Lower leg skin (tissue), 4 donors: ENCODE data around the gene LSM3. TPM values are rescaled to one million over a fixed set of nuclear protein-coding genes. Genes with fewer than 3 reads are reported as not detected.

Experiments used
- DNase-seq, 2 donors: peaks; one replicate each; pipeline ENCODE4 v3.0.0-alpha.2; 2019; ENCODE audit warnings: low spot score in 2 of 2
- H3K4me3 ChIP-seq: fragments of 200-600 bp; sonication (generic); 2 replicates; pipeline ENCODE4 v1.5.1; 2017; ENCODE audit warnings: mild to moderate bottlenecking, low read depth; ENCODE audit not compliant: poor library complexity, severe bottlenecking
- CTCF ChIP-seq, 3 donors: fragments of 450-650 bp; IDR thresholded peaks; one replicate each; pipeline ENCODE4 v1.5.1; 2016; ENCODE audit warnings: antibody characterized with exemption in 3 of 3, mild to moderate bottlenecking in 3 of 3, moderate library complexity in 2 of 3
- POLR2A ChIP-seq, 2 donors: fragments of 450-650 bp; IDR thresholded peaks; one replicate each; pipeline ENCODE4 v1.6.1; 2016 to 2017; ENCODE audit warnings: antibody characterized with exemption in 2 of 2, mild to moderate bottlenecking in 1 of 2, moderate library complexity in 1 of 2
- WGBS, 2 donors: methylation state at CpG; one replicate each; pipeline ENCODE4 v1.1.5; 2018; 5-methylcytosine and 5-hydroxymethylcytosine counted together
- intact Hi-C: fragments of 100-400 bp; cut with DNase I; formaldehyde crosslinking; loops from one replicate; pipeline ENCODE4 v1.15.0; 2023; ENCODE audit warnings: low total_unique reads
- total RNA-seq, 4 donors: library from RNA; depleted of rRNA; stranded (reverse); fragments of >200 nt; gene quantifications; one replicate each; pipeline ENCODE4 v1.1.0, GENCODE V29; 2016

Gene LSM3
- total RNA-seq, 4 donors from 2014 or later, result 7.6 to 11.4 (median 8.2) TPM

GRCh38 chr3:14238356-14238755 lies 59.7 kb downstream of the LSM3 start:
- intact Hi-C loops, result no loop called here
- no peak overlapping the region for H3K4me3 ChIP-seq
- TF ChIP-seq POLR2A (IDR thresholded peaks at IDR 0.05) (no peak), CTCF (IDR thresholded peaks at IDR 0.05) (no peak)
- peak in 1 of 2 donors; percentile 49 for DNase-seq
- WGBS, 2 donors, result 95% methylated on average over 7 of the region's 7 CpGs

GRCh38 chr3:14238930-14239329 lies 60.3 kb downstream of the LSM3 start:
- DNase-seq, result no peak

GRCh38 chr3:14239940-14240339 lies 61.3 kb downstream of the LSM3 start:
- DNase-seq, result no peak
- intact Hi-C loops, result no loop called here
- TF ChIP-seq POLR2A (IDR thresholded peaks at IDR 0.05), result no peak
- TF ChIP-seq CTCF (IDR thresholded peaks at IDR 0.05), result no peak
- no peak overlapping the region for H3K4me3 ChIP-seq

More at GRCh38 chr3:14238930-14239329, 60.3 kb downstream of the LSM3 start:
- intact Hi-C loops, result no loop called here
- no peak overlapping the region for H3K4me3 ChIP-seq
- TF ChIP-seq CTCF (IDR thresholded peaks at IDR 0.05), result no peak
- no peak for TF ChIP-seq POLR2A (IDR thresholded peaks at IDR 0.05)

GRCh38 chr3:14240366-14240765 lies 61.7 kb downstream of the LSM3 start:
- intact Hi-C loops, result no loop called here
- 92 to 93% methylated on average over 4 of the region's 4 CpGs for WGBS, 2 donors
- H3K4me3 ChIP-seq, result no peak overlapping the region
- no peak for DNase-seq
- TF ChIP-seq POLR2A (IDR thresholded peaks at IDR 0.05) (no peak), CTCF (IDR thresholded peaks at IDR 0.05) (no peak)

DNA sequence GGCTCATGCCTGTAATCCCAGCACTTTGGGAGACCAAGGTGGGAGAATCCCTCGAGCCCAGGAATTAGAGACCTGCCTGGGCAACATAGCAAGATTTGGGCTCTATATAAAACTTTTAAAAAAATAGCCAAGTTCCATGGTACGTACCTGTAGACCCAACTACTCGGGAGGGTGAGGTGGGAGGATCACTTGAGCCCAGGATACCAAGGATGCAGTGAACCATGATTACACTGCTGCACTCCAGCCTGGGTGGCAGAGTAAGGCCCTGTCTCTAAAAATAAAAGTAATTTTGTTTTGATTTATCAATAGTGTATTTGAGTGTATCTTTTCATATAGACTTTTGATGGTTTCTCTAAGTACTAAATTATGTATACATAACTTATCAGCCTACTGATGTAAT lies 63.1 kb downstream of the LSM3 start:
- DNase-seq, result peak in 1 of 2 donors; percentile 32
- WGBS, 2 donors, result 93 to 97% methylated on average over 3 of the region's 3 CpGs
- intact Hi-C loops, result no loop called here
- H3K4me3 ChIP-seq, result no peak overlapping the region
- TF ChIP-seq CTCF (IDR thresholded peaks at IDR 0.05), result no peak
- TF ChIP-seq POLR2A (IDR thresholded peaks at IDR 0.05), result no peak

DNA sequence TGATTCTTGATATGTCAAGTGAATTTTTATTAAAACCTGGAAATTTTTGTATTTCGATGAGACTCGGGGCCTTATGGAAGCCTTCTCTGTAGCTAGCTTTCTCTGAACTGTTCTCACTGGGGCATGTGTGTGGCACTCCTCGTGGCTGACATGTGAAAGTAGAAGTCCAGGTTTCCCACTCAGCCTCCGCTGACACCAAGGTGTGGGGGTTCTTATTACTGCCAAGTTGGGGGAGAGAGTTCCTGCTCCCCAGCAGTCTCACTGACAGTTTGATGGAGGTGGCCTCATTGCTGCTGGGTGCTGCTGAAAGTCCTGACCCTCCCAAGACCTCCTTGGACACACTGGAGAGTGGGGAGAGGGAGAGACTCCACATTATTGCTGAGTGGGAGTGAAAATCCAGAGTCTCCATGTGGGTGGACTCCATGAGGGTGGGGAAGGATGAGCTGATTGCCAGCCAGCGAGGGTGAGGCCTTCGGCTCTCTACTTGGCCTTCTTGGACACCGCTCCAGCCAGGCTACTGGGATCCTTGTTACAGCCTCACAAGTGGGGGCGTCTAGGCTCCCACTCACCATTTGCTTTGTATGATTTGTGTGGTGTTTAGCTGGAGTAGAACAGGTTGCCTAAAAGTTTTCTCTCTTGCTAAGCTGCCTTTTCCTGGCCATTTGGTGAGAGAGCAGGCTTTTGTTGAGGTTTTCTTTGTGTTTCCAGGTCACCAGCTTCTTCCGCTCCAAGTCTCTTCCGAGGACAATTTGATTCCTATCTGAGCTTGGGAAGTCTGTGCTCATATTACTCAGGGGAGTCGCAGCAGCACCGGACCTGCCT lies 64.1 kb downstream of the LSM3 start:
- TF ChIP-seq POLR2A (IDR thresholded peaks at IDR 0.05), result no peak
- no peak for TF ChIP-seq CTCF (IDR thresholded peaks at IDR 0.05)
- intact Hi-C loops, result no loop called here
- WGBS, 2 donors, result 79 to 83% methylated on average over 12 of the region's 12 CpGs
- DNase-seq, result peak in 1 of 2 donors; percentile 74
- no peak overlapping the region for H3K4me3 ChIP-seq
